Naive thymus-derived CD8-positive, alpha-beta T cell (primary cell): ENCODE data around the gene UPF2. TPM values are rescaled to one million over a fixed set of nuclear protein-coding genes. Genes with fewer than 3 reads are reported as not detected.
"Not testable (repeated sequence)": the region's sequence is repeated elsewhere in the genome, so short reads cannot be mapped to it uniquely, and the experiment has no call there.

ENCODE experiments used
- ATAC-seq, 2 donors: fragments of 150-1000 bp; cut with Tn5 transposase in 1 of 2; sonication (Bioruptor Pico), chemical (Tn5 transposase) in 1 of 2; 1 replicate in 1 of 2; 2 replicates in 1 of 2; pipeline ENCODE4 v1.10.0; 2021; ENCODE audit warnings: mild to moderate bottlenecking in 2 of 2, moderate library complexity in 2 of 2
- POLR2A ChIA-PET: fragments of 350-600 bp; sonication (Branson Sonifier 250); formaldehyde crosslinking; loops from one replicate; lab custom pipeline; 2021; ENCODE audit warnings: antibody characterized with exemption; lab: Charles Lee
- DNase-seq, 10 donors: peaks; one replicate each; pipeline versions ENCODE4 v3.0.0 to v3.0.0-alpha.2; 2020 to 2022
- H3K27ac Mint-ChIP-seq, 10 donors: one replicate each; pipeline ENCODE4 v1.8.0; 2020 to 2022; ENCODE audit warnings: mild to moderate bottlenecking in 10 of 10, mixed read lengths in 10 of 10, moderate library complexity in 4 of 10, inconsistent platforms in 1 of 10
- H3K27me3 Mint-ChIP-seq, 5 donors: one replicate each; pipeline ENCODE4 v1.8.0; 2021 to 2022; ENCODE audit warnings: mixed read lengths in 5 of 5
- H3K36me3 Mint-ChIP-seq, 3 donors: one replicate each; pipeline ENCODE4 v1.8.0; 2020 to 2022; ENCODE audit warnings: mixed read lengths in 3 of 3, mild to moderate bottlenecking in 2 of 3, inconsistent platforms in 1 of 3
- H3K4me1 Mint-ChIP-seq, 4 donors: one replicate each; pipeline ENCODE4 v1.8.0; 2021 to 2022; ENCODE audit warnings: mixed read lengths in 4 of 4
- H3K4me3 Mint-ChIP-seq, 10 donors: one replicate each; pipeline ENCODE4 v1.8.0; 2020 to 2022; ENCODE audit warnings: mild to moderate bottlenecking in 10 of 10, mixed read lengths in 10 of 10, moderate library complexity in 6 of 10, inconsistent platforms in 1 of 10
- H3K9me3 Mint-ChIP-seq, 9 donors: one replicate each; pipeline ENCODE4 v1.8.0; 2020 to 2022; ENCODE audit warnings: mixed read lengths in 9 of 9, mild to moderate bottlenecking in 3 of 9, inconsistent platforms in 1 of 9, moderate library complexity in 1 of 9
- polyA plus RNA-seq, 3 donors: library from polyadenylated mRNA; unstranded; fragments of 300-500 nt; fragmentation: Illumina TruSeq; gene quantifications; one replicate each; pipeline ENCODE4 v1.2.3, GENCODE V29; 2021
- total RNA-seq, 8 experiments: library from RNA in 2 of 8; stranded (reverse) in 2 of 8; gene quantifications; one replicate each; pipeline ENCODE4 v1.2.3 and lab custom pipeline; 2021 to 2026

UPF2 gene
- total and polyA plus RNA-seq, 5 experiments from 2014 or later, result 10.9 to 37.4 (median 14.4) TPM

DNA sequence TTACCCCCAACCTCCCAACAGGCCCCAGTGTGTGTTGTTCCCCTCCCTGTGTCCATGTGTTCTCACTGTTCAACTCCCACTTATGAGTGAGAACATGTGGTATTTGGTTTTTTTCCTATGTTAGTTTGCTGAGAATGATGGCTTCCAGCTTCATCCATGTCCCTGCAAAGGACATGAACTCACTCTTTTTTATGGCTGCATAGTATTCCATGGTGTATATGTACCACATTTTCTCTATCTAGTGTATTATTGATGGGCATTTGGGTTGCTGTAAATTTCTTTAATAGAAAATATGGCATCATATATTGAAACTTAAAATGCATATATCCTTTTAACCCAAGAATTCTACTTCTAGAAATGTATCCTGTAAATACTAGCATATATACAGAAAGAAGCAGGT, 33.8 kb downstream of the UPF2 start:
- ATAC-seq, DNase-seq, POLR2A ChIA-PET, H3K4me1 Mint-ChIP-seq, H3K4me3 Mint-ChIP-seq, H3K27ac Mint-ChIP-seq, H3K27me3 Mint-ChIP-seq: not testable (repeated sequence)
- peaks cover 0 to 10% (median 6%) of the 10 kb centered on the region in 9 donors for H3K9me3 Mint-ChIP-seq
- H3K36me3 Mint-ChIP-seq, result peaks cover 16 to 82% (median 44%) of the 10 kb centered on the region in 3 donors

GRCh38 chr10:12006671-12007070, 35.9 kb downstream of the UPF2 start:
- DNase-seq (no peak), ATAC-seq (no peak)
- Mint-ChIP-seq H3K36me3 (peaks cover 21 to 87% (median 44%) of the 10 kb centered on the region in 3 donors), H3K27me3 (no peaks in the 10 kb centered on the region), H3K4me3 (no peak overlapping the region), H3K9me3 (peaks cover 0 to 10% (median 6%) of the 10 kb centered on the region in 9 donors), H3K4me1 (peaks cover 0 to 6% (median under 1%) of the 10 kb centered on the region in 4 donors), H3K27ac (peak overlapping the region in 5 of 10 donors; percentile 18 to 68 (median 27))
- POLR2A ChIA-PET, result no interaction called here

- peaks cover 5 to 74% (median 22%) of the 10 kb centered on the region in 3 donors for H3K36me3 Mint-ChIP-seq
Observed at GRCh38 chr10:11993834-11994468, 48.7 kb downstream of the UPF2 start.

DNA sequence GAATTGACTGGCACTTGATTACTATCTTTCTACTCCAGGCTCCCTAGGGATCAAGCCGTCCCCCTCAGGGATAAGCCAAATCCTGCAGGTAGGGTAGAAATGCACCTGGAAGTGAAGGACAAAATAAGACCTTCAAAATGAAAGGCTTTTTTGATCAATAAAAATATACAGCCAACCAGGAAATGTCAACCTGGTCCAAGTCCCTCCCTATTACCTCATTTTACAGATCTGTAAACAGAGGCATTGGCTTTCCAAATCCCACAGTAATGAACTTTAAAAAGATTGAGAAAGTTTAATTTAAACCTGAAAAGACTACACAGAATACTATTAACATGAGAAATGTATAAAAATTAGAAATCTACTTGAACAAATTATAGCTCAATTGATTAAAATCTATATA, 53.7 kb downstream of the UPF2 start:
- Mint-ChIP-seq H3K4me1 (peaks cover 8 to 26% (median 14%) of the 10 kb centered on the region in 4 donors), H3K27me3 (no peaks in the 10 kb centered on the region), H3K27ac (no peak overlapping the region), H3K36me3 (peaks cover 5 to 70% (median 11%) of the 10 kb centered on the region in 3 donors), H3K4me3 (no peak overlapping the region), H3K9me3 (no peaks in the 10 kb centered on the region)
- POLR2A ChIA-PET, result no interaction called here
- no peak for DNase-seq
- ATAC-seq, result no peak

More at GRCh38 chr10:11993834-11994468, 48.7 kb downstream of the UPF2 start:
- DNase-seq, result no peak
- peak in 1 of 2 donors; percentile 36 for ATAC-seq
- Mint-ChIP-seq H3K9me3 (no peaks in the 10 kb centered on the region), H3K4me3 (peak overlapping the region in 7 of 10 donors; percentile 1 to 68 (median 38)), H3K27ac (peak overlapping the region; percentile 56 to 89 (median 70)), H3K4me1 (peaks cover 10 to 29% (median 16%) of the 10 kb centered on the region in 4 donors), H3K27me3 (no peaks in the 10 kb centered on the region)
- POLR2A ChIA-PET, result interaction anchor here (0.5 to 1.4 kb wide), 4 partner anchors 15 to 161 kb away, joined by 3 to 6 read pairs (median 5); partner anchors contain the start of gene UPF2

GRCh38 chr10:11986593-11987216, 55.9 kb downstream of the UPF2 start:
- H3K9me3 Mint-ChIP-seq, result no peaks in the 10 kb centered on the region
- no peaks in the 10 kb centered on the region for H3K27me3 Mint-ChIP-seq
- H3K36me3 Mint-ChIP-seq, result peaks cover 5 to 61% (median 11%) of the 10 kb centered on the region in 3 donors
- peaks cover 7 to 9% (median 8%) of the 10 kb centered on the region in 4 donors for H3K4me1 Mint-ChIP-seq
- peak; percentile 40 to 75 (median 63) for DNase-seq
- POLR2A ChIA-PET, result no interaction called here
- H3K4me3 Mint-ChIP-seq, result no peak overlapping the region
- peak overlapping the region in 1 of 10 donors; percentile 70 for H3K27ac Mint-ChIP-seq
- ATAC-seq, result peak; percentile 47 to 54

- H3K27me3 Mint-ChIP-seq, result no peaks in the 10 kb centered on the region
- no peaks in the 10 kb centered on the region for H3K9me3 Mint-ChIP-seq
- no peak overlapping the region for H3K4me3 Mint-ChIP-seq
- ATAC-seq (no peak), DNase-seq (no peak)
- POLR2A ChIA-PET, result no interaction called here
- H3K27ac Mint-ChIP-seq, result peak overlapping the region in 2 of 10 donors; percentile 21 to 85
- peaks cover 8 to 21% (median 13%) of the 10 kb centered on the region in 4 donors for H3K4me1 Mint-ChIP-seq
- H3K36me3 Mint-ChIP-seq, result peaks cover 5 to 67% (median 17%) of the 10 kb centered on the region in 3 donors
Observed at GRCh38 chr10:11982253-11982652, 60.4 kb downstream of the UPF2 start.

- ATAC-seq, result no peak
Observed at GRCh38 chr10:11975795-11976194, 66.8 kb downstream of the UPF2 start.

DNA sequence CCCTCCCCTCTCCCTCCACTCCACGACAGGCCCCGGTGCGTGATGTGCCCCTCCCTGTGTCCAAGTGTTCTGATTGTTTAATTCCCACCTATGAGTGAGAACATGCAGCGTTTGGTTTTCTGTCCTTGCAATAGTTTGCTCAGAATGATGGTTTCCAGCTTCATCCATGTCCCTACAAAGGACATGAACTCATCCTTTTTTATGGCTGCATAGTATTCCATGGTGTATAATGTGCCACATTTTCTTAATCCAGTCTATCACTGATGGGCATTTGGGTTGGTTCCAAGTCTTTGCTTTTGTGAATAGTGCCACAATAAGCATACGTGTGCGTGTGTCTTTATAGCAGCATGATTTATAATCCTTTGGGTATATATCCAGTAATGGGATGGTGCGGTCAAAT, 70.1 kb downstream of the UPF2 start:
- Mint-ChIP-seq H3K4me1 (peaks cover 3 to 13% (median 11%) of the 10 kb centered on the region in 4 donors), H3K36me3 (peaks cover 4 to 58% (median 36%) of the 10 kb centered on the region in 3 donors)
- H3K27me3 Mint-ChIP-seq, DNase-seq, ATAC-seq, POLR2A ChIA-PET, H3K4me3 Mint-ChIP-seq, H3K27ac Mint-ChIP-seq, H3K9me3 Mint-ChIP-seq: not testable (repeated sequence)

More at GRCh38 chr10:11975795-11976194, 66.8 kb downstream of the UPF2 start:
- H3K4me1 Mint-ChIP-seq, result peaks cover 4 to 24% (median 15%) of the 10 kb centered on the region in 4 donors
- no peak overlapping the region for H3K4me3 Mint-ChIP-seq
- H3K27me3 Mint-ChIP-seq, result no peaks in the 10 kb centered on the region
- no peak for DNase-seq
- no peak overlapping the region for H3K27ac Mint-ChIP-seq
- POLR2A ChIA-PET, result no interaction called here
- H3K9me3 Mint-ChIP-seq, result peaks cover 0 to 2% (median 0%) of the 10 kb centered on the region in 9 donors
- peaks cover 4 to 78% (median 35%) of the 10 kb centered on the region in 3 donors for H3K36me3 Mint-ChIP-seq

DNA sequence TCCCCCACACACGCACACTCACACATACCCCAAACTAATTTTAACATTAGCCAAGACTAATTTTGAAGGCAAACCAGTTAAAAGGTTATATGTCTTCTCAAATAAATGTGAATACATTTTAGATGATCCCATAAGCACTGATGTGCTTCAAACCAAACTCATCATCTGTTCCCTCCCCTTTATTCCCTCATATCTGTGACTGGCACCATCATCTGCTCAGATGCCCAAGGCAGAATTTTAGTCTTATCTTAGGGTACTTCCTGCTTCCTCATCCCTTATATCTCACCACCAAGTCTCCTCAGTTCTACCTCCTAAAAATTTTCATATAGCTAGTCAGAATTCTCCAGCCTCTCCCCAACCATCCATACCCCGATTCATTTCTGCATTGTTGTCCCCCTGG, 80.4 kb downstream of the UPF2 start:
- DNase-seq, result no peak

GRCh38 chr10:11961771-11962170, 80.8 kb downstream of the UPF2 start:
- Mint-ChIP-seq H3K4me1 (peaks cover 0 to 2% (median 0%) of the 10 kb centered on the region in 4 donors), H3K27ac (no peak overlapping the region), H3K9me3 (peaks cover 0 to 7% (median 0%) of the 10 kb centered on the region in 9 donors), H3K27me3 (no peaks in the 10 kb centered on the region), H3K4me3 (no peak overlapping the region), H3K36me3 (peaks cover 16 to 87% (median 43%) of the 10 kb centered on the region in 3 donors)
- POLR2A ChIA-PET, result no interaction called here
- DNase-seq, result no peak
- ATAC-seq, result no peak

More for the DNA sequence above, 80.4 kb downstream of the UPF2 start:
- POLR2A ChIA-PET, result interaction anchor here (0.6 kb wide), 1 partner anchor 144 kb away, joined by 4 read pairs; no protein-coding TSS in a partner anchor
- Mint-ChIP-seq H3K27me3 (no peaks in the 10 kb centered on the region), H3K36me3 (peaks cover 20 to 89% (median 46%) of the 10 kb centered on the region in 3 donors), H3K27ac (peak overlapping the region in 2 of 10 donors; percentile 3 to 43), H3K9me3 (peaks cover 0 to 11% (median 2%) of the 10 kb centered on the region in 9 donors), H3K4me1 (peaks cover 0 to 2% (median 0%) of the 10 kb centered on the region in 4 donors), H3K4me3 (no peak overlapping the region)
- ATAC-seq, result no peak

GRCh38 chr10:11959966-11960365, 82.6 kb downstream of the UPF2 start:
- no peaks in the 10 kb centered on the region for H3K27me3 Mint-ChIP-seq
- H3K27ac Mint-ChIP-seq, result peak overlapping the region in 1 of 10 donors; percentile 16
- POLR2A ChIA-PET, result no interaction called here
- peaks cover 19 to 92% (median 48%) of the 10 kb centered on the region in 3 donors for H3K36me3 Mint-ChIP-seq
- ATAC-seq (no peak), DNase-seq (no peak)
- H3K4me3 Mint-ChIP-seq, result no peak overlapping the region
- H3K9me3 Mint-ChIP-seq, result no peaks in the 10 kb centered on the region
- peaks cover 0 to 2% (median 0%) of the 10 kb centered on the region in 4 donors for H3K4me1 Mint-ChIP-seq

DNA sequence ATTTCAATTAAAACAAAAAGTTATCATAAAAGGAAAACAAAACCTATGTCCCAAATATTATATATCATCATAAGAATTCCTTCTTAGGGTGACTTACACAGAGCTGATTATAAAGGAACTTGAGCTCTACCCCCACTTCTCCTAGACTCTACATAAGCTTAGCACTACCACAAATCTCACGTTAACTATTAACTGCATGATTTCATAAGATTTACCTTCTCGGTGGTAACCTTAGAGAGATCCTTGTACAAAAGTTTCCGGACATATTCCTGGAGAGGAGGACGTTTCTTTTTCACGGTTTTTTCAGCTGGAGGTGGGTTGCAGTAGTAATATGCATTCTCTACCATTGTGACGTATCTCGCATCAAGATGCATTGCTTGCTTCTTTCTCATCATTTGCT, 83.7 kb downstream of the UPF2 start:
- no peak for DNase-seq
- peaks cover 19 to 89% (median 43%) of the 10 kb centered on the region in 3 donors for H3K36me3 Mint-ChIP-seq
- no peaks in the 10 kb centered on the region for H3K9me3 Mint-ChIP-seq
- peaks cover 0 to 2% (median 0%) of the 10 kb centered on the region in 4 donors for H3K4me1 Mint-ChIP-seq
- POLR2A ChIA-PET, result no interaction called here
- no peak overlapping the region for H3K4me3 Mint-ChIP-seq
- ATAC-seq, result no peak
- no peaks in the 10 kb centered on the region for H3K27me3 Mint-ChIP-seq
- H3K27ac Mint-ChIP-seq, result no peak overlapping the region

GRCh38 chr10:11951695-11952094, 90.9 kb downstream of the UPF2 start:
- no peak overlapping the region for H3K27ac Mint-ChIP-seq
- no peak overlapping the region for H3K4me3 Mint-ChIP-seq
- POLR2A ChIA-PET, result no interaction called here
- no peak for DNase-seq
- peaks cover 10 to 80% (median 37%) of the 10 kb centered on the region in 3 donors for H3K36me3 Mint-ChIP-seq
- no peaks in the 10 kb centered on the region for H3K27me3 Mint-ChIP-seq
- ATAC-seq, result no peak
- H3K4me1 Mint-ChIP-seq, result peaks cover 0 to 6% (median 4%) of the 10 kb centered on the region in 4 donors
- H3K9me3 Mint-ChIP-seq, result no peaks in the 10 kb centered on the region
